ENCODE results near the gene KIF25.
"Not testable (repeated sequence)": the region's sequence is repeated elsewhere in the genome, so short reads cannot be mapped to it uniquely, and the experiment has no call there.

KIF25 gene

GRCh38 chr6:167975458-167975857 is 22.0 kb upstream of the KIF25 start:
- DNase-seq, result no peak

- not testable (repeated sequence) for DNase-seq
Measured at GRCh38 chr6:167976116-167976657, 21.3 kb upstream of the KIF25 start.

- no peak for DNase-seq
Measured at GRCh38 chr6:167976708-167977107, 20.8 kb upstream of the KIF25 start.

GRCh38 chr6:167977717-167978467 is 19.6 kb upstream of the KIF25 start:
- DNase-seq, result no peak

GRCh38 chr6:167978607-167979006 is 18.9 kb upstream of the KIF25 start:
- no peak for DNase-seq

GRCh38 chr6:167979436-167980139 is 17.9 kb upstream of the KIF25 start:
- no peak for DNase-seq

- no peak for DNase-seq
Measured at GRCh38 chr6:167980911-167981580, 16.4 kb upstream of the KIF25 start.

GRCh38 chr6:167981916-167982462 is 15.5 kb upstream of the KIF25 start:
- DNase-seq, result no peak

GRCh38 chr6:167984144-167984719 is 13.2 kb upstream of the KIF25 start:
- DNase-seq, result no peak

- no peak for DNase-seq
Measured at GRCh38 chr6:167984876-167985604, 12.4 kb upstream of the KIF25 start.

- DNase-seq, result no peak
Measured at GRCh38 chr6:167985911-167986595, 11.4 kb upstream of the KIF25 start.

GRCh38 chr6:167987396-167988153 is 9.9 kb upstream of the KIF25 start:
- DNase-seq, result no peak

- no peak for DNase-seq
Measured at GRCh38 chr6:167988154-167988495, 9.3 kb upstream of the KIF25 start.

- DNase-seq, result no peak
Measured at GRCh38 chr6:167988945-167989841, 8.3 kb upstream of the KIF25 start.

- DNase-seq, result no peak
Measured at GRCh38 chr6:167990016-167990945, 7.2 kb upstream of the KIF25 start.

GRCh38 chr6:167993169-167993568 is 4.3 kb upstream of the KIF25 start:
- no peak for DNase-seq

GRCh38 chr6:167993831-167994230 is 3.6 kb upstream of the KIF25 start:
- no peak for DNase-seq

- no peak for DNase-seq
Measured at GRCh38 chr6:167995302-167995701, 2.2 kb upstream of the KIF25 start.

- no peak for DNase-seq
Measured at GRCh38 chr6:167995731-167996151, 1.7 kb upstream of the KIF25 start.
